Stimulated activated CD8-positive, alpha-beta memory T cell treated with anti-CD3 and anti-CD28 coated beads, Interleukin-4, amount 100 ng/mL, for 4 hours (primary cell): ENCODE measurements around the gene RALGPS2.
"Not testable (repeated sequence)": the region's sequence is repeated elsewhere in the genome, so short reads cannot be mapped to it uniquely, and the experiment has no call there.

Source experiments
- DNase-seq, 2 donors: peaks; one replicate each; pipeline ENCODE4 v3.0.0-alpha.2; 2020; ENCODE audit warnings: low read depth in 2 of 2, low spot score in 1 of 2

The RALGPS2 gene

GRCh38 chr1:178940068-178940765 is 215.2 kb downstream of the RALGPS2 start:
- no peak for DNase-seq

- no peak for DNase-seq
These were observed 216.2 kb downstream of the RALGPS2 start for GRCh38 chr1:178941261-178941689.

GRCh38 chr1:178941849-178942248 is 216.8 kb downstream of the RALGPS2 start:
- DNase-seq, result no peak

GRCh38 chr1:178942285-178943198 is 217.5 kb downstream of the RALGPS2 start:
- no peak for DNase-seq

- DNase-seq, result no peak
These were observed 219.7 kb downstream of the RALGPS2 start for GRCh38 chr1:178944729-178945128.

- DNase-seq, result no peak
These were observed 220.8 kb downstream of the RALGPS2 start for GRCh38 chr1:178945763-178946266.

GRCh38 chr1:178946416-178946815 is 221.4 kb downstream of the RALGPS2 start:
- no peak for DNase-seq

- DNase-seq, result no peak
These were observed 222.0 kb downstream of the RALGPS2 start for GRCh38 chr1:178946855-178947676.

- no peak for DNase-seq
These were observed 222.6 kb downstream of the RALGPS2 start for GRCh38 chr1:178947677-178947981.

- DNase-seq, result no peak
These were observed 223.6 kb downstream of the RALGPS2 start for GRCh38 chr1:178948676-178949075.

- DNase-seq, result not testable (repeated sequence)
These were observed 224.8 kb downstream of the RALGPS2 start for GRCh38 chr1:178949866-178950265.

GRCh38 chr1:178951600-178951999 is 226.6 kb downstream of the RALGPS2 start:
- DNase-seq, result no peak

GRCh38 chr1:178953034-178953433 is 228.0 kb downstream of the RALGPS2 start:
- DNase-seq, result no peak

- DNase-seq, result no peak
These were observed 228.7 kb downstream of the RALGPS2 start for GRCh38 chr1:178953538-178954324.

GRCh38 chr1:178954325-178954690 is 229.3 kb downstream of the RALGPS2 start:
- DNase-seq, result no peak

- no peak for DNase-seq
These were observed 229.9 kb downstream of the RALGPS2 start for GRCh38 chr1:178954937-178955336.

GRCh38 chr1:178955391-178955954 is 230.4 kb downstream of the RALGPS2 start:
- no peak for DNase-seq

- no peak for DNase-seq
These were observed 233.4 kb downstream of the RALGPS2 start for GRCh38 chr1:178958491-178958890.

GRCh38 chr1:178959543-178960460 is 234.8 kb downstream of the RALGPS2 start:
- no peak for DNase-seq
